DND-41 (cell line): ENCODE results near the gene DNAJC7.

Source experiments
- ATAC-seq: fragments of 200-7000 bp; cut with Tn5 transposase; 3 replicates; pipeline ENCODE4 v1.9.1; 2021; ENCODE audit warnings: low read depth; ENCODE audit not compliant: insufficient read depth
- DNase-seq: peaks from one replicate; pipeline ENCODE4 v3.0.0-alpha.2; 2020
- H2AFZ ChIP-seq: 2 replicates; pipeline ENCODE4 v1.6.0; 2012; ENCODE audit warnings: low read depth, low read length
- H3K27ac ChIP-seq: 2 replicates; pipeline ENCODE4 v1.5.1; 2012; ENCODE audit warnings: low read length, inconsistent platforms
- H3K27me3 ChIP-seq: fragments of 200-600 bp; sonication (generic); 2 replicates; pipeline ENCODE4 v1.6.0; 2012; ENCODE audit warnings: low read length, mild to moderate bottlenecking, inconsistent platforms; ENCODE audit not compliant: insufficient read depth, poor library complexity
- H3K36me3 ChIP-seq: 2 replicates; pipeline ENCODE4 v1.5.1; 2012; ENCODE audit warnings: low read length, inconsistent platforms; ENCODE audit not compliant: insufficient read depth
- H3K4me1 ChIP-seq: 2 replicates; pipeline ENCODE4 v1.5.1; 2012; ENCODE audit warnings: mild to moderate bottlenecking, low read length; ENCODE audit not compliant: insufficient read depth
- H3K4me2 ChIP-seq: 2 replicates; pipeline ENCODE4 v1.6.0; 2012; ENCODE audit warnings: mild to moderate bottlenecking, moderate library complexity, low read length, inconsistent platforms; ENCODE audit not compliant: insufficient read depth
- H3K4me3 ChIP-seq, 2 experiments: fragments of 200-600 bp in 1 of 2; shearing (Covaris generic) in 1 of 2; 2 replicates each; pipeline ENCODE4 v1.5.1; 2012 to 2016; ENCODE audit warnings: inconsistent platforms in 2 of 2, low read length in 2 of 2, mild to moderate bottlenecking in 2 of 2, low read depth in 1 of 2, moderate library complexity in 1 of 2
- H3K79me2 ChIP-seq: 2 replicates; pipeline ENCODE4 v1.6.0; 2012; ENCODE audit warnings: low read length, inconsistent platforms; ENCODE audit not compliant: insufficient read depth
- H3K9ac ChIP-seq: 2 replicates; pipeline ENCODE4 v1.6.0; 2012; ENCODE audit warnings: low read depth, mild to moderate bottlenecking, inconsistent platforms, low read length, moderate library complexity
- H3K9me3 ChIP-seq: 2 replicates; pipeline ENCODE4 v1.5.1; 2012; ENCODE audit warnings: low read length, moderate library complexity, mild to moderate bottlenecking, inconsistent platforms; ENCODE audit not compliant: insufficient read depth, severe bottlenecking
- H4K20me1 ChIP-seq: 2 replicates; pipeline ENCODE4 v1.6.0; 2012; ENCODE audit warnings: low read length; ENCODE audit not compliant: insufficient read depth
- EZH2 ChIP-seq: IDR thresholded peaks from 3 replicates; pipeline ENCODE4 v1.6.1; 2012; ENCODE audit warnings: borderline replicate concordance, low read depth, mild to moderate bottlenecking, moderate library complexity, low read length, inconsistent platforms; ENCODE audit not compliant: severe bottlenecking
- TF ChIP-seq, protein P1 (sequence below): IDR thresholded peaks from 2 replicates; pipeline ENCODE4 v1.5.1; 2012; ENCODE audit warnings: borderline replicate concordance, low read length, moderate library complexity, mild to moderate bottlenecking; ENCODE audit not compliant: poor library complexity, severe bottlenecking; ENCODE audit errors: extremely low read depth

The DNAJC7 gene

DNA sequence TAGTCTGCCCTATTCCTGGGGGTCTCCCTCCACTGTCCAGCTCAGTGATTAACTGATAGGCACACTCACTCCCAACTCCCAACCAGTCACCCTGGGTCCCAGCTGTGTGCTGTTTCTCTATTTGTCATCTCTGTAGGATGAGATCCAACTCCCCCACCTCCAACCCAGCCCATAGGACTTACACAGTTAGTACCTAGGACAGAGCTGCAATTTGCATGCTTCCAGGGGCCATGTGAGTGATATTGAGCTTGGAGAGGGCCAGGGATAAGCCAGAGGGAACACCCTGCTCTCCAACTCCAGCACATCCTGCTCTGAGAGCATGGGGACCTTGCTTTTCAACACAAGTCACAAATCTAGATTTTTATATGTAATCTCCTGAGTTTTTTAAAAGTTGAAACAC, 24.4 kb upstream of the DNAJC7 start:
- TF ChIP-seq, protein P1, sequence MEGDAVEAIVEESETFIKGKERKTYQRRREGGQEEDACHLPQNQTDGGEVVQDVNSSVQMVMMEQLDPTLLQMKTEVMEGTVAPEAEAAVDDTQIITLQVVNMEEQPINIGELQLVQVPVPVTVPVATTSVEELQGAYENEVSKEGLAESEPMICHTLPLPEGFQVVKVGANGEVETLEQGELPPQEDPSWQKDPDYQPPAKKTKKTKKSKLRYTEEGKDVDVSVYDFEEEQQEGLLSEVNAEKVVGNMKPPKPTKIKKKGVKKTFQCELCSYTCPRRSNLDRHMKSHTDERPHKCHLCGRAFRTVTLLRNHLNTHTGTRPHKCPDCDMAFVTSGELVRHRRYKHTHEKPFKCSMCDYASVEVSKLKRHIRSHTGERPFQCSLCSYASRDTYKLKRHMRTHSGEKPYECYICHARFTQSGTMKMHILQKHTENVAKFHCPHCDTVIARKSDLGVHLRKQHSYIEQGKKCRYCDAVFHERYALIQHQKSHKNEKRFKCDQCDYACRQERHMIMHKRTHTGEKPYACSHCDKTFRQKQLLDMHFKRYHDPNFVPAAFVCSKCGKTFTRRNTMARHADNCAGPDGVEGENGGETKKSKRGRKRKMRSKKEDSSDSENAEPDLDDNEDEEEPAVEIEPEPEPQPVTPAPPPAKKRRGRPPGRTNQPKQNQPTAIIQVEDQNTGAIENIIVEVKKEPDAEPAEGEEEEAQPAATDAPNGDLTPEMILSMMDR, result no peak
- TF ChIP-seq EZH2, result no peak
- no peak for ATAC-seq
- H3K27me3 ChIP-seq, result no peaks in the 10 kb centered on the region
- H3K9me3 ChIP-seq, result no peaks in the 10 kb centered on the region
- H3K4me3 ChIP-seq, result no peak overlapping the region
- H4K20me1 ChIP-seq, result no peaks in the 10 kb centered on the region
- DNase-seq, result no peak
- H3K36me3 ChIP-seq, result no peaks in the 10 kb centered on the region
- no peak overlapping the region for H3K27ac ChIP-seq
- no peak overlapping the region for H3K4me2 ChIP-seq
- no peak overlapping the region for H3K9ac ChIP-seq
- no peaks in the 10 kb centered on the region for H3K79me2 ChIP-seq
- H2AFZ ChIP-seq, result no peak overlapping the region
- H3K4me1 ChIP-seq, result no peaks in the 10 kb centered on the region

DNA sequence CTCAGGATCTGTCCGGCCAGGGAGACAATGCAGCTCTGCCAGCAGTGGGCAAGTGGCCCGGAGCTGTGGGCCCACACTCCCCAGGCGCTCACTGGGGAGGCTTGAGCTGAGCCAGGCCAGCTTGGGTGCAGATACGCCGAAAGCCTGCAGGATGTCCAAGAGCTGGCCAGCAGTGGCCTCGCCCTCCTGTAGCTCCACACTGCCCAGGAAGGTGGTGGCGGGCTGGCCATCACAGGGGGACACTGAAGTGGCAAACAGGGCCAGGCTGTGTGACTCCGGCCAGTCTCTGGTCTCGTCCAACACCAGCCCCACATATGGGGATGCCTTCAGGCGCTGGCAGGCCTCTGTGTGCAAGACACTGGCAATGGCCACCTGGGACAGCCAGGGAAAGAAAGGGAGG, 23.6 kb upstream of the DNAJC7 start:
- no peak overlapping the region for H2AFZ ChIP-seq
- no peaks in the 10 kb centered on the region for H3K27me3 ChIP-seq
- H3K4me2 ChIP-seq, result no peak overlapping the region
- no peaks in the 10 kb centered on the region for H3K4me1 ChIP-seq
- no peak for DNase-seq
- no peaks in the 10 kb centered on the region for H3K79me2 ChIP-seq
- H3K9me3 ChIP-seq, result no peaks in the 10 kb centered on the region
- no peak overlapping the region for H3K4me3 ChIP-seq
- H3K36me3 ChIP-seq, result no peaks in the 10 kb centered on the region
- TF ChIP-seq EZH2, result no peak
- TF ChIP-seq, protein P1, result no peak
- no peak for ATAC-seq
- H3K9ac ChIP-seq, result no peak overlapping the region
- no peaks in the 10 kb centered on the region for H4K20me1 ChIP-seq
- no peak overlapping the region for H3K27ac ChIP-seq

GRCh38 chr17:42039794-42040763, 22.8 kb upstream of the DNAJC7 start:
- TF ChIP-seq, protein P1, result no peak
- no peak for TF ChIP-seq EZH2
- Histone ChIP-seq H3K4me1 (no peaks in the 10 kb centered on the region), H3K4me3 (no peak overlapping the region), H2AFZ (no peak overlapping the region), H3K9ac (no peak overlapping the region), H3K27me3 (no peaks in the 10 kb centered on the region), H3K4me2 (no peak overlapping the region), H4K20me1 (no peaks in the 10 kb centered on the region), H3K27ac (no peak overlapping the region), H3K79me2 (no peaks in the 10 kb centered on the region), H3K36me3 (no peaks in the 10 kb centered on the region), H3K9me3 (no peaks in the 10 kb centered on the region)
- DNase-seq, result no peak
- ATAC-seq, result no peak
